HL-60/S4 (cell line): ENCODE data around the gene COG1.

Source experiments
- in situ Hi-C: fragments of 300-500 bp; cut with MboI; formaldehyde crosslinking; loops from 2 replicates; pipeline ENCODE4 v1.14.3; 2022; ENCODE audit warnings: low sequenced_read_pairs

The COG1 gene

DNA sequence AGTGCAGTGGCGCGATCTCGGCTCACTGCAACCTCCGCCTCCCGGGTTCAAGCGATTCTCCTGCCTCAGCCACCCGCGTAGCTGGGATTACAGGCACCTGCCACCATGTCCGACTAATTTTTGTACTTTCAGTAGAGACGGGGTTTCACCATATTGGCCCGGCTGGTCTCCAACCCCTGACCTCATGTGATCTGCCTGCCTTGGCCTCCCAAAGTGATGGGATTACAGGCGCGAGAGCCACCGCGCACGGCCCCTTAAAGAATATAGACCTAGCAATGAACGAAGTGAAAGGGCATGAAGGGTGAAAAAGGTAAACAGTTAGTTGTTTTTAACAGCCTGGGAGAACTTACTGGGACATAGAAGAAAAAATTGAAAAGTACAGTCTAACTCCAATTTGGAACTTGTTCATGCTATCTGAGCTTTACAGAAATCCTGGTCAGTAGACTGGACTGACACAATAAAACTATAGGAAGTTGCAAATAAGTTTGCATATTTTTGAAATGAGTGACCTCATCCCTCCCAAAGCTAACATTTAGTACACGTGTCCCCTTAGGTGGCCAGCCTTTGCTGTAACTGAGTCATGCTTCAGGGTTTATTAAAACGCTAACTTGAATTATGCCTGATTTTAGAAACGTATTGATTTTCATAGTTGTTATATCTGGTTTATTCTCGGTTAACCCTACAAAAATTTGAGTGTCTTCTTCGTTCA, 1.8 kb downstream of the COG1 start:
- in situ Hi-C loops = loop anchor here (25.0 kb wide), 1 partner anchor 632 kb away; no protein-coding TSS in a partner anchor

DNA sequence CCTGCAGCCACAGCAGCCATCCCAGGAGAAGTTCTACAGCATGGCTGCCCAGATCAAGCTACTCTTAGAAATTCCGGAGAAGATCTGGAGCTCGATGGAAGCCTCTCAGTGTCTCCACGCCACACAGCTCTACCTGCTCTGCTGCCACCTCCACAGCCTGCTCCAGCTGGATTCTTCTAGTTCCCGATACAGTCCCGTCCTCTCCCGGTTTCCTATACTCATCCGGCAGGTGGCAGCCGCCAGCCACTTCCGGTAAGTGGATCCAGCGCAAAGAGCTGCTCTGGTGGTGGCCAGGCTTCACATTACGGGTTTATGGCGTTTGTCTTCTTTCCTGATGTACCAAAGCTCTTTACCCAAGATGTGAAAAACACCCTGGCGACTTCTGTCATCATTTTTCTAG, 3.6 kb downstream of the COG1 start:
- in situ Hi-C loops = loop anchor here (25.0 kb wide), 1 partner anchor 634 kb away; no protein-coding TSS in a partner anchor

DNA sequence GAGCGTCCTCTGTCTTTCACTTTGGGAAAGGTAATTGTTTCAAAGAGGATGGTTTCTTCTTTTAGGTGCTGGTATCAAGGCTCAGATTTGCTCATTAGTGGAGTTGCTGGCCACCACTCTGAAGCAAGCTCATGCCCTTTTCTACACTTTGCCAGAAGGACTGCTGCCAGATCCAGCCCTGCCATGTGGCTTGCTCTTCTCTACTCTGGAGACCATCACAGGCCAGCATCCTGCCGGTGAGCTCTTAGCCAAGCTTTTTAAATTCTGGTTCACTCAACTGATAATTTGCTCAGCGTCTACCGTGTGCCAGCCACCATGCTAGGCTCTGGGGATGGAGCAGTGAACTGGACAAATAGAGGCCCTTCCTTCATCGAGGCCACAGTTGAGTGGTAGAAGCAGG, 4.3 kb downstream of the COG1 start:
- in situ Hi-C loops = loop anchor here (25.0 kb wide), 1 partner anchor 635 kb away; no protein-coding TSS in a partner anchor

DNA sequence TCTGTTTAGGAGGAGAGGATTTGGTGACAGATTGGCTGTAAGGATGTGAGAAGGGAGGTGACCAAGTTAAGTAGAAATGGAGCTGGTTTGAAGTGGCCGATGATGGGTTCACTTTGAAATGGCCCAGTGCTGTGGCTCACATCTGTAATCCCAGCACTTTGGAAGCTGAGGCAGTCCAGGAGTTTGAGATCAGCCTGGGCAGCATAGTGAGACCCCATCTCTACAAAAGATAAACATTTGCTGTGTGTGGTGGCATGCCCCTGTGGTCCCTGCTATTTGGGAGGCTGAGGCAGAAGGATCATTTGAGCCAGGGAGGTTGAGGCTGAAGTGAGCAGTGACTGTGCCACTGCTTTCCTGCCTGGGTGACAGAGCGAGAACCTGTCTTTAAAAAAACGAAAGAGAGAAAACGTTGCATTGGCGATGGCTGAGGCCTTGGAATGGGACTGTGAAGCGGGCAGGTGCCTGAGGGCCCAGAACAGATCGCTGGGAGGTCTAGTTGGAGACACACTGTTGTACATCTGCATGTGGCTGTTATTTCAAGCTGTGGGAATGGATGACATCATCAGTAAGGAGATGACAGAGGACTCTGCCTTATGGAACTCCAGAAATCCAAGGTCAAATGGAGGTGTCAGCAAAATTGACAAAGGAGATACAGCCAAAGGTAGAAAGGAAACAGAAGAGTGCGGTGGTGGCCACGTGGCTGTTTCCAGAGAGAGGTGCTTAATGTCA, 5.5 kb downstream of the COG1 start:
- in situ Hi-C loops = loop anchor here (25.0 kb wide), 1 partner anchor 636 kb away; no protein-coding TSS in a partner anchor

DNA sequence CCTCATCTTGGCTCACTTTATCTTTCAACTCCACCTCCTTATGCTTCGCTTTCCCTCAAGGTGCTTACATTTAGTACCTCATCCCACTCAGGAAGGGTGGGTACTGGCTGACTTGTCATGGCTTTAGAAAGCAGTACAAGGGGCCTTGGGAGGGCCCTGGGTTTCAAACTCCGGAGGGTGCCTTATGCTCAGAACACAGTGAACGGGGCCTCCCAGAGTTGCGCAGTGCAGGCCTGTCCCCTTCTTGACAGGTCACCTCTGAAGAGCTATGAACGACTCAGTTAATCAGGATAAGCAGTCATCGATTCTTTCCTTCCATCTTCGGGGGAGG, 6.0 kb downstream of the COG1 start:
- in situ Hi-C loops = loop anchor here (25.0 kb wide), 1 partner anchor 637 kb away; no protein-coding TSS in a partner anchor

GRCh38 chr17:73199751-73200317, 7.0 kb downstream of the COG1 start:
- in situ Hi-C loops = loop anchor here (25.0 kb wide), 1 partner anchor 638 kb away; no protein-coding TSS in a partner anchor

DNA sequence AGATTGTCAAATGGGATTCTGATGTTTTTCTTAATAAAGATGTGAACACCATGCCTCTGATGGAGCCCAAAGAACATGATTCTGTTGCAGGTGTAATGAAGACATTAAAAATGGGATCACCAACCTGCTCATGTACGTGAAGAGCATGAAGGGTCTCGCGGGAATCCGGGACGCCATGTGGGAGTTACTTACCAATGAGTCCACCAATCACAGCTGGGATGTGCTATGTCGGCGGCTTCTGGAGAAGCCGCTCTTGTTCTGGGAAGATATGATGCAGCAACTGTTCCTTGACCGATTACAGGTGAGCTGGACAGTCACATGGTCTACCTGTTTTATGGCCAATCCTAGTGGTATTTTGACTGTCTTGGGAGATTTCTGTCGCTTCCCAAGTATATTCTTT, 7.6 kb downstream of the COG1 start:
- in situ Hi-C loops = no loop called here

DNA sequence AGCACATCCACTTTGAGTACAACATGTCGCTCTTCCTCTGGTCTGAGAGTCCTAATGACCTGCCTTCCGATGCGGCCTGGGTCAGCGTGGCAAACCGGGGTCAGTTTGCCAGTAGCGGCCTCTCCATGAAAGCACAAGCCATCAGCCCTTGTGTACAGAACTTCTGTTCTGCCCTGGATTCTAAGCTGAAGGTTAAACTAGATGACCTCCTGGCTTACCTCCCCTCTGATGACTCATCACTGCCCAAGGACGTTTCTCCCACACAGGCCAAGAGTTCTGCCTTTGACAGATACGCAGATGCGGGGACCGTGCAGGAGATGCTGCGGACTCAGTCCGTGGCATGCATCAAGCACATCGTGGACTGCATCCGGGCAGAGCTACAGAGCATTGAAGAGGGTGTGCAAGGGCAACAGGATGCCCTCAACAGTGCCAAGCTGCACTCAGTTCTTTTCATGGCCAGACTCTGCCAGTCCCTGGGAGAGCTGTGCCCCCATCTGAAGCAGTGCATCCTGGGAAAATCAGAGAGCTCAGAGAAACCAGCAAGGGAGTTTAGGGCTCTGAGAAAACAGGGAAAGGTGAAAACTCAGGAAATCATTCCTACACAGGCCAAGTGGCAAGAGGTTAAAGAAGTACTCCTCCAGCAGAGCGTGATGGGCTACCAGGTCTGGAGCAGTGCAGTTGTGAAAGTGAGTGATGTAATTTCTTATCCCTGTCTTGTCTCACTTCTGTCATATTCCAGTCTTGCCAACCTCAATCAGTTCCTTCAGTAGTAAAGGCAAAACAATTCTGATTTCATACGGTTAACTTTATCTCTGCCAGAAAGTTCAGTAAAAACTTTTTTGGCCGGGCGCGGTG, 8.6 kb downstream of the COG1 start:
- in situ Hi-C loops = no loop called here

- in situ Hi-C loops = no loop called here
Observed at GRCh38 chr17:73203135-73203787, 10.4 kb downstream of the COG1 start.

- in situ Hi-C loops = no loop called here
Observed at GRCh38 chr17:73203788-73204479, 11.1 kb downstream of the COG1 start.

DNA sequence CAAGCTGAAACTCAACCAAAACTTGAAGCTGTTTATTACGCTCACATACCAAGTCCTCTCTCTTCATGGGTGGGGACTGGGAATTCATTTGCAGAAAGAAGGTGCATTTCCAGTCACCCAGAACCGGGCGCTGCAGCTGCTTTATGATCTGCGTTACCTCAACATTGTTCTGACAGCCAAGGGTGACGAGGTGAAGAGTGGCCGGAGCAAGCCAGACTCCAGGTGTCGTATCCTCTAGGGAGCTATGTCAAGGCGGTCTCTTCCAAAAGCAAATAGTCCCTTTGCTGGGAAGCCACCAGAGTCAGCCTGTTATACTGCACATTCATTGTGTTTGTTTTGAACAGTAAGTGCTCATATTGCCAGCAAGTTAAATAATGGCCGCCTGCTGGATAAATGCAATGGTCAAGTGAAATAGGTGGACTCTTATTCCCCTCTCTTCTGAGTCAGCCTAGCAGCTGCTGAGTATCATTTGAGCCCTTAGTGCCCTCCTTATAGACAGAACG, 12.7 kb downstream of the COG1 start:
- in situ Hi-C loops = no loop called here

- in situ Hi-C loops = no loop called here
Observed at GRCh38 chr17:73208139-73208827, 15.4 kb downstream of the COG1 start.

- in situ Hi-C loops = no loop called here
Observed at GRCh38 chr17:73209436-73209835, 16.6 kb downstream of the COG1 start.

- in situ Hi-C loops = no loop called here
Observed at GRCh38 chr17:73210002-73210678, 17.3 kb downstream of the COG1 start.

DNA sequence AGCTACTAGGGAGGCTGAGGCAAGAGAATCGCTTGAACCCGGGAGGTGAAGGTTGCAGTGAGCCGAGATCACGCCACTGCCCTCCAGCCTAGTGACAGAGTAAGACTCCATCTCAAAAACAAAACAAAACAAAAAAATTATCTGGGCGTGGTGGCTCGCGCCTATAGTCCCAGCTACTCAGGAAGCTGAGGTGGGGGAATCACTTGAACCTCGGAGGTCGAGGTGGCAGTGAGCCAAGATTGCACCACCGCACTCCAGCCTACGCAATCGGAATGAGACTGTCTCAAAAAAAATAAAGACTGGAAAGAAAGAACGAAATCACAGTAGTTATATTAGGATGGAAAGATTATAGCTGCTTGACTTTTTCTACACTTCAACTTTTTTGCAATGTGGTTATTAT, 18.9 kb downstream of the COG1 start:
- in situ Hi-C loops = no loop called here

- in situ Hi-C loops = no loop called here
Observed at GRCh38 chr17:73214008-73214407, 21.2 kb downstream of the COG1 start.

DNA sequence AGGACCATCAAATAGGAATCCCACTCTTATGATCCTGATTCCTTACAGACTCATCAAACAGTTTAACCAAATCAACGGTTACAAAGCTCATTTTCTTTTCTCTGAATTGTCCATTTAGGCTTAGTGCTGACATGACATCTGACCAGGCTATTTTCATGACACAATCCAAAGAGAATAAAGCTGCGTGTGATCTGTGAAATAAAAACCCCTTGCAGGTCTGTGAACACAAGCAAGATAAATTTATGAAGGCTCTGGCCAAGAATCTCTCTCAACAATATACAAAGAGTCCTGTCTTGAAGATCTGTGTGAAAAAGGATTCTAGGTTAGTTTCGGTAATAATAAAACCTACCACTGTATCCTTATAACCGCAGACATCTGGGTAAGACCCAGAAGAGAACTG, 22.0 kb downstream of the COG1 start:
- in situ Hi-C loops = no loop called here

- in situ Hi-C loops = no loop called here
Observed at GRCh38 chr17:73215447-73215846, 22.6 kb downstream of the COG1 start.
